Tibial artery (tissue), 4 donors: ENCODE results near the gene FAM9C.
A peak's percentile ranks its signal among the peaks of the same experiment; 100 is the strongest.

Source experiments
- DNase-seq, 2 donors: peaks; one replicate each; pipeline ENCODE4 v3.0.0-alpha.2; 2019
- H3K27ac ChIP-seq, 2 donors: fragments of 200-600 bp; sonication (generic) in 1 of 2; 1 replicate in 1 of 2; 2 replicates in 1 of 2; pipeline ENCODE4 v1.5.1; 2018 to 2019; ENCODE audit warnings: mild to moderate bottlenecking in 1 of 2
- H3K27me3 ChIP-seq, 2 donors: fragments of 200-600 bp; sonication (generic) in 1 of 2; one replicate each; pipeline versions ENCODE4 v1.5.1 to v1.6.0; 2016 to 2019
- H3K36me3 ChIP-seq, 3 donors: fragments of 200-600 bp; sonication (generic) in 2 of 3; one replicate each; pipeline ENCODE4 v1.5.1; 2016 to 2019; ENCODE audit warnings: mild to moderate bottlenecking in 2 of 3
- H3K4me1 ChIP-seq, 4 donors: fragments of 200-600 bp; sonication (generic) in 2 of 4; 1 replicate in 3 of 4; 2 replicates in 1 of 4; pipeline ENCODE4 v1.5.1; 2016 to 2019
- H3K4me3 ChIP-seq, 2 donors: fragments of 200-600 bp; sonication (generic) in 1 of 2; 1 replicate in 1 of 2; 2 replicates in 1 of 2; pipeline ENCODE4 v1.5.1; 2018 to 2019; ENCODE audit warnings: mild to moderate bottlenecking in 2 of 2
- H3K9me3 ChIP-seq, 3 donors: fragments of 200-600 bp; sonication (generic) in 1 of 3; one replicate each; pipeline ENCODE4 v1.5.1; 2016 to 2019
- intact Hi-C: fragments of 100-400 bp; cut with DNase I; formaldehyde crosslinking; loops from one replicate; pipeline ENCODE4 v1.15.0; 2023; ENCODE audit warnings: low total_unique reads
- TF ChIP-seq, protein P1 (sequence below), 2 experiments: fragments of 200-600 bp in 1 of 2; fragments of 450-650 bp in 1 of 2; IDR thresholded peaks; one replicate each; pipeline ENCODE4 v1.5.1; 2017 to 2019; ENCODE audit warnings: antibody characterized with exemption in 2 of 2, mild to moderate bottlenecking in 1 of 2, moderate library complexity in 1 of 2

FAM9C gene

DNA sequence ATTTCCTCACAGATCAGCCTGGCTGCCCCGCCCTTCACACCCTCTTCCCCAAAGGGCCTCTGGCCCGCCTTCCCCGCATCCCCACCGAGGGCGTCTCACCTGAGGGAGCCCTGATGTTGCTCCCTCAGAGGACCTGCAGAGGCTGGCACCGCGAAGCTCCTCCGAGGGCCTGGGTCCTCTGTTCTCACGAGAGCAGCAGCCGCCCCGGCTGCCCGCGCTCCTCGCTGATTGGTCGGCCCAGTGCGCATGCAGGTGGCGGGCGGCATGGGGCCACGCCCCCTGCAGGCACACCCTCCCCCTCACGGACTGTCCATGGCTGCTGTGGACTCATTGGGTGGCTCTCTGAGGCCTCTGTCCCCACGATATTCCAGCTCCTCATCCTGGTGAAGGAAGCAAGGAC, at the start of gene FAM9C:
TSS of gene FAM9C (minus strand) at position 180 of the 400 bp plus-strand sequence. CDS start 831 bp downstream, outside the sequence.
- DNase-seq: no peak
- intact Hi-C loops: no loop called here
- H3K4me1 ChIP-seq: no peaks in the 10 kb centered on the region
- no peaks in the 10 kb centered on the region for H3K9me3 ChIP-seq
- no peaks in the 10 kb centered on the region for H3K27me3 ChIP-seq
- no peak within 1 kb of the TSS for H3K27ac ChIP-seq
- no peaks in the 10 kb centered on the region for H3K36me3 ChIP-seq
- TF ChIP-seq, protein P1, sequence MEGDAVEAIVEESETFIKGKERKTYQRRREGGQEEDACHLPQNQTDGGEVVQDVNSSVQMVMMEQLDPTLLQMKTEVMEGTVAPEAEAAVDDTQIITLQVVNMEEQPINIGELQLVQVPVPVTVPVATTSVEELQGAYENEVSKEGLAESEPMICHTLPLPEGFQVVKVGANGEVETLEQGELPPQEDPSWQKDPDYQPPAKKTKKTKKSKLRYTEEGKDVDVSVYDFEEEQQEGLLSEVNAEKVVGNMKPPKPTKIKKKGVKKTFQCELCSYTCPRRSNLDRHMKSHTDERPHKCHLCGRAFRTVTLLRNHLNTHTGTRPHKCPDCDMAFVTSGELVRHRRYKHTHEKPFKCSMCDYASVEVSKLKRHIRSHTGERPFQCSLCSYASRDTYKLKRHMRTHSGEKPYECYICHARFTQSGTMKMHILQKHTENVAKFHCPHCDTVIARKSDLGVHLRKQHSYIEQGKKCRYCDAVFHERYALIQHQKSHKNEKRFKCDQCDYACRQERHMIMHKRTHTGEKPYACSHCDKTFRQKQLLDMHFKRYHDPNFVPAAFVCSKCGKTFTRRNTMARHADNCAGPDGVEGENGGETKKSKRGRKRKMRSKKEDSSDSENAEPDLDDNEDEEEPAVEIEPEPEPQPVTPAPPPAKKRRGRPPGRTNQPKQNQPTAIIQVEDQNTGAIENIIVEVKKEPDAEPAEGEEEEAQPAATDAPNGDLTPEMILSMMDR (IDR thresholded peaks at IDR 0.05): no peak
- H3K4me3 ChIP-seq: no peak within 1 kb of the TSS

DNA sequence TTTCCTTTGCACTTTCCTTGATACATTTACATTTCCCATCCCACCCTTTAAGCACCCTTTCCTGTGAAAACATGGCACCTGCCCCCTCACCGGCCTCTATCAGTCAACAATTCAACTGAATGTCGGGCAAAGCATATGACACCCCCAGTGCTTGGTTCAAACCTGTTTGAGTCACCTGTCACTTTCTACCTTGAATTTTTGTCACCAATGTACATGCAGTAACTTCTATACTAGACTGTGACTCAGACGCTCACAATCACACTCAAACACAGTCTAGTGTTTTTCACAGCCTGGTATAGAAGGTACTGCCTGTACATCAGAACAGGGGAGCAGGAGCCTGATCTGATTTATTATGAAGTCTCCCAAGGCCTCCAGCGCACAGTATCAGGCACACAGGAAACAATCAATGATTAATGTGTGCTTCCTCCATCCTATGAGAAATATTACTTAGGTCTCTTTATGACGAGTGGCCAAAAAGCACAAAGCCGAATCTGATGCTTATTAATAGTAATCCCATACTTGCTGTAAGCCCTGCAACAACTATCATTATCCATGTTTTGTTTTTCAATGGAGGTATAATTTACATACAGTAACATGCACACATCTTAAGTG, 49.2 kb upstream of the FAM9C start:
- H3K36me3 ChIP-seq: no peaks in the 10 kb centered on the region
- TF ChIP-seq, protein P1 (IDR thresholded peaks at IDR 0.05): no peak
- H3K27ac ChIP-seq: no peak overlapping the region
- H3K4me1 ChIP-seq: peaks cover 0 to 37% (median 0%) of the 10 kb centered on the region in 4 donors
- no peaks in the 10 kb centered on the region for H3K27me3 ChIP-seq
- DNase-seq: no peak
- no peak overlapping the region for H3K4me3 ChIP-seq
- intact Hi-C loops: loop anchor here (10.0 kb wide), 1 partner anchor 119 kb away; the partner anchor contains the start of gene TMSB4X
- H3K9me3 ChIP-seq: no peaks in the 10 kb centered on the region

DNA sequence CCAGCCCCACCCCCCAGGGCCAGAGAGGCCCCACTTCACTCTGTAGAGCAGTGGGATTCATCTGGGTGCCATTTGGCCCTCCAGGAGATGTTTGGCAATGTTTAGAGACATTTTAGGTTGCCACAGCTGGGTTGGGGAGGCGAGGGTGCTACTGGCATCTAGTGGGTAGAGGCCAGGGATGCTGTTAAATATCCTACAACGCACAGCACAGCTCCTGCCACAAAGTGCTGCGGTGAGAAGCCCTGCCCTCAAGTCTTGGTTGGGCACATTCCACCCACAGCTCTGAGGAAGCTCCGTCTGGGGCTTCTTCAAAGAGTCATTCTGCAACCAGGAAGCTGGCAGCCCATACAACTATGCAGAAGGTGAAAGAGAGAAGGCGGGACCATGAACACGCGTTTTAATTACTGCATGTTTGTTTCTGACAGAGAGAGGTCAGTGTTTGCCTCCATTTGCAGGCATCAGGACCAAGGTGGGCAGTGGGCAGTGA, 48.1 kb upstream of the FAM9C start:
- intact Hi-C loops: loop anchor here (10.0 kb wide), 1 partner anchor 118 kb away; the partner anchor contains the start of gene TMSB4X
- Histone ChIP-seq H3K9me3 (no peaks in the 10 kb centered on the region), H3K27ac (peak overlapping the region; percentile 62 to 66), H3K4me1 (peaks cover 0 to 35% (median 0%) of the 10 kb centered on the region in 4 donors), H3K36me3 (no peaks in the 10 kb centered on the region), H3K4me3 (no peak overlapping the region), H3K27me3 (no peaks in the 10 kb centered on the region)
- TF ChIP-seq, protein P1 (IDR thresholded peaks at IDR 0.05): no peak
- no peak for DNase-seq

DNA sequence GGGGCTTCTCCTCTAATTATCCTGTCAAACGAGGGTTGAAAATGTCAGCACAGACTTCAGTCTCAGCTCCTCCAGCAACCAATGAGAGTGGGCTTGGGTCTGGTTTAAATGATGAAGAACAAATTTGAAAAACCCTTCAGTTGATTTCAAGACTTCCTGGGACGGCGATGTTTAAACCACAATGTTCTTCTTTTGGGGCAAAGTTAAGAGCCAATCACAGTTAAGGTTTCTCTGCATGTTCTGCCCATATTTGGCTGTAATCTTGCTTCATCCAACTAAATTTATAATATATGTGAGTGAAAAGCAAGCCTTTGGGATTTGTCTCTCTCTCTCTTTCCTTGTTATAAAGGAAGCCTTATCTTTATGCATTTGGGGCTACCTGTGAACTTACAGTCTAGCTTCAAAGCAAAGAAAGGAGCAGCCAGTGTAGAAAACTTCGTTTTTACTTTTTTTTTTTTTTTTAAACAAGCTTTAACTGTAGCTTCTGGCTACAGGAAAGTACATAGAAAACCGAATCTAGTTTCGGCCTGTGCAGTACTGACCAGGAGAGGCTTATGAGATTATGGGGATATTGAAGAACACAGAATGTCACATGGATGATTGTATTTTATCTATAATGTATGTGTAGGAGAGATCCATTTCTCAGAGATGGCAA, 46.8 kb upstream of the FAM9C start:
- no peaks in the 10 kb centered on the region for H3K9me3 ChIP-seq
- no peaks in the 10 kb centered on the region for H3K27me3 ChIP-seq
- intact Hi-C loops: loop anchor here (10.0 kb wide), 1 partner anchor 116 kb away; the partner anchor contains the start of gene TMSB4X
- DNase-seq: no peak
- TF ChIP-seq, protein P1 (IDR thresholded peaks at IDR 0.05): no peak
- peak overlapping the region; percentile 62 to 66 for H3K27ac ChIP-seq
- H3K36me3 ChIP-seq: no peaks in the 10 kb centered on the region
- H3K4me1 ChIP-seq: peaks cover 0 to 35% (median 0%) of the 10 kb centered on the region in 4 donors
- no peak overlapping the region for H3K4me3 ChIP-seq

DNA sequence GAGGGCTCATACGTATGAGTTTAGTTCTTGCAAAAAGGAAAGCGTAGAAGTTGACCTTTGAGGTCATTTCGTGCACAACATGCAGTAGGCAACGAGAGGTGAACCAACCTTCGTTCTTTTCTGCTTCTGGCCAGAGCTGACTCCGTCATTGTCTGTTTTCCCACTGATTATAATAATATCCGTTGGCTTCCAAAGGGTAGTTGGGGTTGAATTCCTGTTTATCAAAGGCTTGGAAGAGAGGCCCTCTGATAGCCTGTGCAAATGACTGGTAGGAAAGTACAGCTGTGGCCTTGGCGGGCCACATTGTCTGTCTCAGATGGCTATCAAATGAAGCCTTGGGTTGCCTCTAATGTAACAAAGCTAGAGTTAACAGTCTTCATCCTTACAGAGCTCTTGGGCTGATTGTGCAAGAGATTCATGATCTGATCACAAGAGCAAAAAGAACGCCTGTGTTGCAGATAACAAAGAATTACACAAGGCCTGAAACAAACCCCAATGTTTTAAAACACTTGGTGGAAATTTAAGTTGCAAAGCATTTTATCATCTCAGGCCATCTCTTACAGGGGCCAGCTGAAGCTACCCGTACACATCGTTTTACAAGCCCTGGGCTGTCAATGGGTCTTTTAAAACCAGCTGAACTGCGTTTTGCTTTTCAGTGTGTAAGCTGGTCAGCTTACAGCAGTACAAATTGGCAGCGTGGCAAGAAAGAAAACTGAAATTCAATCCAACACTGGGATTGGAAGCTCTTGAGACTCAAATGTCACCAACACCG, 46.1 kb upstream of the FAM9C start:
- TF ChIP-seq, protein P1 (IDR thresholded peaks at IDR 0.05): no peak
- DNase-seq: no peak
- peak overlapping the region; percentile 62 to 66 for H3K27ac ChIP-seq
- H3K4me3 ChIP-seq: no peak overlapping the region
- intact Hi-C loops: loop anchor here (10.0 kb wide), 1 partner anchor 116 kb away; the partner anchor contains the start of gene TMSB4X
- H3K36me3 ChIP-seq: no peaks in the 10 kb centered on the region
- H3K4me1 ChIP-seq: peaks cover 0 to 30% (median 0%) of the 10 kb centered on the region in 4 donors
- H3K9me3 ChIP-seq: no peaks in the 10 kb centered on the region
- H3K27me3 ChIP-seq: no peaks in the 10 kb centered on the region
